SJSA1 (cell line): Measurements from ENCODE around the gene NDUFB8. TPM values are rescaled to one million over a fixed set of nuclear protein-coding genes. Genes with fewer than 3 reads are reported as not detected.
A peak's percentile ranks its signal among the peaks of the same experiment; 100 is the strongest.

Source experiments
- DNase-seq, 2 experiments: peaks; one replicate each; pipeline ENCODE4 v3.0.0-alpha.2; 2015 to 2020; ENCODE audit warnings: low spot score in 2 of 2, low read depth in 1 of 2
- H3K27ac ChIP-seq: fragments of 250-450 bp; sonication (Bioruptor Pico); 2 replicates; pipeline ENCODE4 v1.5.1; 2020; ENCODE audit warnings: mild to moderate bottlenecking, moderate library complexity
- H3K27me3 ChIP-seq: fragments of 250-450 bp; sonication (Bioruptor Pico); replicated peaks from 2 replicates; pipeline ENCODE4 v1.5.1; 2020; ENCODE audit warnings: mild to moderate bottlenecking, moderate library complexity
- H3K36me3 ChIP-seq: fragments of 250-450 bp; sonication (Bioruptor Pico); 2 replicates; pipeline ENCODE4 v1.5.1; 2020; ENCODE audit warnings: mild to moderate bottlenecking
- H3K4me1 ChIP-seq: fragments of 250-450 bp; sonication (Bioruptor Pico); replicated peaks from 2 replicates; pipeline ENCODE4 v1.6.1; 2021; ENCODE audit warnings: mild to moderate bottlenecking
- H3K4me3 ChIP-seq: fragments of 250-450 bp; sonication (Bioruptor Pico); 2 replicates; pipeline ENCODE4 v1.5.1; 2020; ENCODE audit warnings: mild to moderate bottlenecking
- H3K9me3 ChIP-seq: fragments of 250-450 bp; sonication (Bioruptor Pico); replicated peaks from 2 replicates; pipeline ENCODE4 v1.5.1; 2020; ENCODE audit warnings: mild to moderate bottlenecking
- total RNA-seq: library from RNA; depleted of rRNA; stranded (reverse); fragments of >200 nt; shearing (Covaris generic); gene quantifications from 2 replicates; pipeline ENCODE4 v1.2.3, GENCODE V29; 2014

The NDUFB8 gene
- total RNA-seq, 1 experiment from 2014 or later: 195 TPM

DNA sequence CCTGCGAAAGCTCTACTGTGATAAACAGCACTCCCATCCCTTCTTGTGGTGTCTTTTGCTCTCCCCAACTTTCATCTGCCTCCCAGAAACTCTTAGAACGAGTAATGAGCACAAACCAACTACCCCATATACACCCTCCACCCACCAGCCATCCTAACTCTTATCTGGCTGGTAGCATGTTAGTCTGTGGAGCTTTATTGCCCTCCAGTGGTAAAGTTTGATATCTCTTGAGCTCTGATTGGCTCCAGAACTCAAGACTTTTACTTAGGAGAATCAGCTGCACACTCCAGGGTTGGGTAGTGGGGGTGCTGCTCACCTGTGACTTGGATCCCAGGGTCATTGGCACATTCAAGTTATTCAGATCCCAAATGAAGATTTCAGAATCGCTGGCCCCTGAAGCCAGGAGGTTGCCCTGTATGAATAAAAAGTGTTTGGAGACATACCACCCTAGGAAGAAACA, 20.9 kb downstream of the NDUFB8 start:
- Histone ChIP-seq H3K4me3 (no peak overlapping the region), H3K9me3 (no peaks in the 10 kb centered on the region), H3K27me3 (no peaks in the 10 kb centered on the region), H3K4me1 (peaks cover 31% of the 10 kb centered on the region), H3K36me3 (peaks cover 20% of the 10 kb centered on the region), H3K27ac (no peak overlapping the region)
- DNase-seq: peak in 1 of 2 experiments; percentile 45

DNA sequence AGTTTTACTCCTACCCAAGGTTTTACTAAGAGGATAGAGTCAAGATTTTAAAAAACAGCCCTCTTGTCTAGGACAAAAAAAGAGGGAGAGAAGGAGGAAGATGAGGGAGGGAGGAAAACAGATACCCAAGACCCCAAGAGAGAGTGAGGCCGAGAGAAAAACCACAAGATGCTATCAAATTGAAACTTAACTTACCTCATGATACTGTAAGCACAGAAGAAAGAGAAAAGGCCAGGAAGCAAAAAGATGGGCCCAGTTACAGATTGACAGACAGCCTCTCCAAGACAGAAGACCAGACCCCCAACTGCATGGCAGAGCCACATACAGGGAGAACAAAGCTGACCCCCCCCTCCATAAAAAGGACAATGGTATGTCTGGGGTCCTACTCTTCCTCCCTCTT, 21.4 kb downstream of the NDUFB8 start:
- Histone ChIP-seq H3K4me3 (no peak overlapping the region), H3K27me3 (no peaks in the 10 kb centered on the region), H3K4me1 (peaks cover 36% of the 10 kb centered on the region), H3K9me3 (no peaks in the 10 kb centered on the region), H3K36me3 (peaks cover 20% of the 10 kb centered on the region), H3K27ac (no peak overlapping the region)
- DNase-seq: peak in 1 of 2 experiments; percentile 13

DNA sequence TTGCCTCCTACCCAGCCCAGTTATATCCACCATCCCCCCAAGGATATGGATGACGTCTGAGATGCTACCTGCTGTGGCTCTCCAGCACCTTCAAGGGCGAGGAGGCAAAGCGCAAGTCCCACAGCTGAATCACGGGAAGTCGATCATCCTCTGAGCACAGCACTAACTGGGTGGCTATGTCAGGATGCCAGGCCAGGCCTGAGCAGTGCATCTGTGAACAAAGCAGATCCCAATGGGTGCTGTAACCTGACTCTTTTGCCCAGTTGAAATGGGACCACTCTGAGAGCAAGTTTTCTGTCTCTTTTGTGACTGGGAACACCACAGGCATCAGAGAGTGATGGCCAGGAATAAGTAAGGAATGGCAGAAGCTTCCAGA, 22.3 kb downstream of the NDUFB8 start:
- no peaks in the 10 kb centered on the region for H3K9me3 ChIP-seq
- peaks cover 44% of the 10 kb centered on the region for H3K4me1 ChIP-seq
- H3K36me3 ChIP-seq: peaks cover 20% of the 10 kb centered on the region
- no peak overlapping the region for H3K27ac ChIP-seq
- no peak overlapping the region for H3K4me3 ChIP-seq
- no peak for DNase-seq
- H3K27me3 ChIP-seq: no peaks in the 10 kb centered on the region

DNA sequence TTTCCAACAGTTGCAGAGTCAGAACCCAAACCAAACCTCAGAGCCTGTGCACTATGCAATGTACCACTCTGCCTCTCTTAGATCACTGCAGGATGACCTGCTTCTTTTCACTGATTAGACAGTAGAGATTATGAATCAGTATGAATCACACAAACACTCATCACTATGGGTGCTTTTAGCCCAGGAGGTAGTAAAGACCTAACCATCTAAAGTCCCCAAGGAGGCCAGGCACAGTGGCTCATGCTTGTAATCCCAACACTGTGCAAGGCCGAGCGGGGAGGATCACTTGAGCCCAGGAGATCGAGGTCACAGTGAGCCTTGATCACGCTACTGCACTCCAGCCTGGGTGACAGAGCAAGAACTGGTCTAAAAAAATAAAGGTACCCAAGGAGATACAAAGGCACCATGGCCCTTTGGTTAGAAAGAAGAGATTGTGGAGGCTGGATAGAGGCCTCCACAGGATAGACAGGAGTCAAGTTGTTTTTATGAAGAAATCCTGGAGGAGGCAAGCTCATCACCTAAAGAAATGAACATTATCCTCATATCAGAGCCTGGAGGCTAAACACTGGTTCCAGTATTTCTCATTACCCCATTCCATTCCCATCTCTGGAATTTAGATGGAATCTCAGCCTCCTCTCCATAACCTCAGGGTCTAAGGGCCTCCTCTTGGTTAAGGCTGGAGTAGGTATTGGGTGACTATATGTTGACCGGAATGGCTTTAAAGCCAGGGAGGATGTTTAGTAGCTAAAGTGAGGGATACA, 22.9 kb downstream of the NDUFB8 start:
- Histone ChIP-seq H3K36me3 (peaks cover 21% of the 10 kb centered on the region), H3K27me3 (no peaks in the 10 kb centered on the region), H3K4me1 (peaks cover 44% of the 10 kb centered on the region), H3K27ac (0 out of 2 replicates have a peak overlapping the region, but pooled peaks have one; percentile 2), H3K9me3 (no peaks in the 10 kb centered on the region), H3K4me3 (no peak overlapping the region)
- DNase-seq: peak in 1 of 2 experiments; percentile 37

DNA sequence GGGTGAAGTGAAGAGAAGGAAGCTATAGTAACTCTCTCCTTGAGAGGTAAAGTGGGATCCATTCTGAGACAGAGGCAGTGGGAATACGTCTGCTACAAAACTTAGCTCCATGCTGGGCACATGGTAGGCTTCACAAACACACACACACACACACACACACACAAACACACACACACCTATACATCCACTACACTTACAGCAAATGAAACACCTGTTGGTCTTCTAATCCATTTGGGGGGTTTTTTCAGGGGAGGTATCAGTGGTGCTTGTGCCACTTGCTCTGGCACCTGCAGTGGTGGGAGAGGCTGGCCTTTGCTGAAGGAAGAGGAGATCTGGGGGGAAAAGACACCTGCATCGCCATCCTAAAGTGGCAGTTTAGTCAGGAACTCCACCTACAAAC, 24.5 kb downstream of the NDUFB8 start:
- Histone ChIP-seq H3K36me3 (peaks cover 26% of the 10 kb centered on the region), H3K4me1 (peaks cover 44% of the 10 kb centered on the region), H3K27me3 (no peaks in the 10 kb centered on the region), H3K4me3 (no peak overlapping the region), H3K9me3 (no peaks in the 10 kb centered on the region), H3K27ac (no peak overlapping the region; the same call in 1 of the 2 replicates)
- no peak for DNase-seq

DNA sequence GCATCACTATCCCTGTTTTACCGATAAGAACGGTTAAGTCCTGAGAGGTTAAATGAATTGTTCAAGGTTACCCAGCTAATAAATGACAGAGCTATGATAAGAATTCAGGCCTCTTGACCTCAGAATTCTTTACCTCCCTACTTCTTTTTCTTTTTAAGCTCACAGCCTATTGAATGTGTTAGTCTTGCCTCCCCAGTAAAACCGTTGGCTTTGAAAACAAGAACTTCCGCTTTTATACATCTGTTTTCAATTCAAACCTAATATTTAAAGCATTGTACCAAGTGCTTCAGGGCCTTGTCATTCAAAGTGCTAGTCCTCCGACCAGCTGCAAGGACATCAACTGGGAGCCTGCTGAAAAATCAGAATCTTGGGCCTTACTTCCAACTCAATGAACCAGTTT, 25.6 kb downstream of the NDUFB8 start:
- Histone ChIP-seq H3K9me3 (no peaks in the 10 kb centered on the region), H3K4me3 (no peak overlapping the region), H3K4me1 (peaks cover 43% of the 10 kb centered on the region), H3K36me3 (peaks cover 26% of the 10 kb centered on the region), H3K27me3 (no peaks in the 10 kb centered on the region), H3K27ac (peak overlapping the region; percentile 60)
- peak in 1 of 2 experiments; percentile 80 for DNase-seq

DNA sequence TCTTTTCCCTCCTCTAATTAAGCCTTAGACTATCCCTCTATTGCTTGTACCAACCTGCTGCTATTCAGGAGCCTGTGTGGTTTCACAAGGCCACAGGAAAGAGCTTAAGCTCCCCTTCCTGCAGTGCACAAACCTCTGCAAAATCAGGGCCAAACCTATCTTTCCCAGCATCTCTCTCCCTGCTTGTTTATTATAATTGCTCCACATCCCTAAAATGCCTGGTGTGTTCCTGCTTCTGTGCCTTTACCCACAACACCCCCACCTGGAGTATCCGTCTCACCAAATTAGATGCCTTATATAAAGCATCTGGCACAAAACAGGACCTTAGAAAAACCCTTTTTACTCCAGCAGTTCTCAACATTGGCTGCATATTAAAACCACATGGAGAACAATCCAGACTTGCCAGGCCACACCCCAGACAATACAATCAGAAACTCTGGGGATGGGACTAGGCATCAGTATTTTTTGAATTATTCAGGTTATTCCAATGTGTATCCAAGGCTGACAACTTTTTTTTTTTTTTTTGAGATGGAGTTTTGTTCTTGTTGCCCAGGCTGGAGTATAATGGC, 26.7 kb downstream of the NDUFB8 start:
- Histone ChIP-seq H3K27ac (peak overlapping the region; percentile 60), H3K4me3 (no peak overlapping the region), H3K4me1 (peaks cover 39% of the 10 kb centered on the region), H3K27me3 (no peaks in the 10 kb centered on the region), H3K36me3 (peaks cover 25% of the 10 kb centered on the region), H3K9me3 (no peaks in the 10 kb centered on the region)
- no peak for DNase-seq

DNA sequence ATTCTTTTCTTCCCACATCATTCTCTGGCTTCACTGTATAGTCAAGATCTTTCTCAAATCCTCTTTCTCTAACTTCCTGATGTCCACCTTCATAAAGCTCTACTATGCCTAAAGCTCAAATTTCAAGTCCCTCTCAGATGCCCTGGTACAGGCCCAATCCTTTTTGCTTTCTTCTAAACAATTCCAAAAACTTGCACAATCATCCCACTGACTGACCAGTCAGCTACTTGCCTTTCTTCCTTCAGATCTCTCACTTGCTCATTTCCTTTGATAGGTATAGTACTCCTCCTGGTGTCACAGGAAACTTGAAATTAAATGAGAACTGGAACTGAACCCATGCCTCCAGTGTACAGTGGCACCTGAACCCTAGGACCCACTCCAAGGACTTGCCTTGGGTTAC, 28.2 kb downstream of the NDUFB8 start:
- no peak overlapping the region for H3K4me3 ChIP-seq
- DNase-seq: no peak
- peaks cover 31% of the 10 kb centered on the region for H3K4me1 ChIP-seq
- H3K27ac ChIP-seq: no peak overlapping the region
- no peaks in the 10 kb centered on the region for H3K9me3 ChIP-seq
- no peaks in the 10 kb centered on the region for H3K27me3 ChIP-seq
- H3K36me3 ChIP-seq: peaks cover 14% of the 10 kb centered on the region

DNA sequence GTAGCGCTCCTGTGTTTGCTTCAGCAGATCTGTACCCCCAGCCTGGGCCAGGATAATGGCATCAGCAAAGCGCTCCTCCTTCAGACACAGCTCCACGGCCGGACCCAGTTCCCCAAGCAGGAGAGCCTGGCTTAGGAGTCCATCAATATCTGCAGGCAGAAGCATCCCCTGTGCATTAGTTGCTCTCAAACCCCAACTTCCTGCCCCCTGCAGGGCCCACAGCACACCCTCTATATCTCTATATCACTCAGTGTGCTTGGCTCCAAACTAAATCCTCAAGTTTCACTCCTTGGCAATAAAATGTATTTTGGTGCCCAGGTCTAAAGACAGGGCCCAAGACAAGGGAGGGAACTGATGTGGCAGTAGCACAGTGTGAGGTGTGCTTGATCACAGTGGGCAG, 31.6 kb downstream of the NDUFB8 start:
- Histone ChIP-seq H3K27me3 (no peaks in the 10 kb centered on the region), H3K36me3 (peaks cover 19% of the 10 kb centered on the region), H3K4me1 (peaks cover 6% of the 10 kb centered on the region), H3K27ac (no peak overlapping the region), H3K4me3 (no peak overlapping the region), H3K9me3 (no peaks in the 10 kb centered on the region)
- no peak for DNase-seq

DNA sequence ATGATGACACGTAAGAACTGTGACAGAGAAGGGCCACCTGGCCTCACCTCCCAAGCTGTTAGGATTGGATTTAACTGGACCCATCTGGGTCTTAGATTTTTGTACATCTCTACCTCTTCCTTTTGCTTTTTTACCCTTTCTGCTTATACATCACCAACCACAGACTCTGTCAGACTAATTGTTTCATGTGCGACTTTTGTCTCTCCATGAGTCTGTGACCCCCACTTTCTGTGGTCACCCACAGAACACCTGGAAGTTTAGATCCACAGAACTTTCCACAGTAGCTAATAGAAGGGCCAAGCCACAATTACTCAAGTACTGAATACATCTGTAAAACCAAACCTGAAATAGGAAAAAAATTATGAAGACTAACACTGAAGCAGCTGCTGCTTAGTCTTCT, 33.1 kb downstream of the NDUFB8 start:
- H3K27ac ChIP-seq: no peak overlapping the region
- no peaks in the 10 kb centered on the region for H3K27me3 ChIP-seq
- H3K36me3 ChIP-seq: peaks cover 18% of the 10 kb centered on the region
- H3K9me3 ChIP-seq: no peaks in the 10 kb centered on the region
- no peak for DNase-seq
- H3K4me1 ChIP-seq: no peaks in the 10 kb centered on the region
- H3K4me3 ChIP-seq: no peak overlapping the region

DNA sequence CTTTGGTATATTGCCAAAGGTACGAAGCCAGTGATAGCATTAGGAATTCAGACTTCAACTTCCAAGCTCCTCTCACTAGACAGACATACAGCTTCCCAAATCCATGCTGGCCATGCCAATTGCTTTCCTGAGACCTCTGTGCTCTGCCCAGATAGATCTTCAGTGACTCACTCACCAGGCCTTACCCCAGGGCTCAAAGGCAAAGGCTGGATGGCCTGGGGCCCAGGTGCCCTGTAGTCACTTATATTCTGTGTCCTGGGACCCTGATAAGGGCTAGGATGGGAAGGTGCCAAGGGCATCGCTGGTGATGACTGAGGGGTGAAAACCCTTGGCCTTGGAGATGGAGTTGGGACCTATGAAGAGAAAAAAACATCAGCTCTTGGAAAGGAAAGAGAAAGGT, 39.1 kb downstream of the NDUFB8 start:
- peaks cover 26% of the 10 kb centered on the region for H3K36me3 ChIP-seq
- no peaks in the 10 kb centered on the region for H3K9me3 ChIP-seq
- no peak overlapping the region for H3K4me3 ChIP-seq
- no peaks in the 10 kb centered on the region for H3K4me1 ChIP-seq
- no peak overlapping the region for H3K27ac ChIP-seq
- H3K27me3 ChIP-seq: no peaks in the 10 kb centered on the region
- DNase-seq: no peak

DNA sequence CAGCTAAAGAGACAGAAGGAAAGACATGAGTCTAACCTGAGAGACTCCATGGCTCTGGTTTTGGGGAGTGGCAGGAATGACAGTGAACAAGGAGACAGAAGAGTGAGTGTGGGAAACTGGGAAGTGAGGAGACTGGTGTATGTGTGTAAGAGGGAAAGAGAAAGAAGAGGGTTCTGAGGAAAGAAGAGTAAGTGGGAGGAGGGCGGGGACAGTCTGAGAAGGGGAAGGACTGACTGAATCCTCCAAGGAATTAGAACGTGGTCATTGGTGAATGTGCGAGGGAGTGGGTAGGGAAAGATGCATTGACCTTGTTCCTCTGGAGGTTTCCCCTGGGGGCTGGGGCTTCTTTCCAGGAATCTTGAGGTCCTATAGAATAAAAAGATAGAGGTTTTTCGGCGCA, 40.3 kb downstream of the NDUFB8 start:
- Histone ChIP-seq H3K4me1 (no peaks in the 10 kb centered on the region), H3K36me3 (peaks cover 26% of the 10 kb centered on the region), H3K9me3 (no peaks in the 10 kb centered on the region), H3K4me3 (no peak overlapping the region), H3K27me3 (no peaks in the 10 kb centered on the region), H3K27ac (no peak overlapping the region)
- no peak for DNase-seq

DNA sequence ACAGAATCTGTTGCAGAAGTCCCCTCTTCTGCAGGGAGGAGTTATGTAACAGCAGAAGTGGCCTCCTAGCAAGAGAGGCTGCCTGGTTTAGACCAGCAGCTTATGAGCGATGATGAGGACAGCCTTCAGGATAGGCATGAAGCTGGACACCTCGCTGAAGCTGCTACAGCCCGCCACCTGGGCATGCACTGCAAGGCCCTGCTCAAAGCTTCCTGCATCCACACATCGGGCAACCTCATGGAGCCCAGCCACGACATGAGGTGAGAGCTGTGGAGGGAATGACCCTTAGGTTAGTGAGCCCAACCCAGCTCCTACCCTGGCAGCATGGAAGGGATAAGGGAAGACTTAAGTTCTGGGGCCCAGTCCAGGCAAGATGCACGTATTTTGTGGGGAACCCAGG, 42.1 kb downstream of the NDUFB8 start:
- H3K36me3 ChIP-seq: peaks cover 21% of the 10 kb centered on the region
- no peaks in the 10 kb centered on the region for H3K9me3 ChIP-seq
- DNase-seq: no peak
- H3K27ac ChIP-seq: no peak overlapping the region
- peaks cover 13% of the 10 kb centered on the region for H3K27me3 ChIP-seq
- H3K4me3 ChIP-seq: no peak overlapping the region
- peaks cover 4% of the 10 kb centered on the region for H3K4me1 ChIP-seq

DNA sequence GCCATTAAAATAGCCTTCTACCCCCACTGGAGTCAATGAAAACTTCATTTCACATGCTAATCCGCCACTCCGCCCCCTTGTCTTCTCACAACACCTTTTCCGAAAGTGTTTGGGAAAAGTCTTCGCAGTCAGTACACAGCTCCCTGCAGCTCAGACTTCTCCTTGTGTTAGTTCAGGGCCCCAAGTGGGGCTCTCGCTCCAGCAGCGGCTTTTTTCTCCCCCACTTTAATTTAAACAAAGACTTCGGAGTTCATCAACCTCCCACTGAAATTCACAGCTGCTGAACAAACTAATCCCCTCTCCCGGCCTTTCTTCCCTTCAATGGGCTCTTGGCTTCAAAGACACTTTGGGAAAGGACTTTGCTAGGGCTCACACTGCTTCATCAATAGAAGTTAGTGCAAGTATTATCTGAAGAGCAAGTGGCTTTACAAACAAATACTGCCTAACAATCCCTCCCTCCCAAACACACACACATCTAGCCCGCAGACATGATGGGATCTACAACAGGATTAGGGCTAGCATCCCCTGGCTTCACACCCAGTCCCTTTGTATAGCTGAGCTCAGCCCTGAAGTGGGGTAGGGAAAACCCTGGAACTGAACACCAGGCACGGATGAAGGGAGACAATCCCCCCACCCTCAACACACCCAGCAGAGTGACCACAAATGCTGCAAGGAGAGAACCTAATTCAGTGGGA, 43.7 kb downstream of the NDUFB8 start:
- H3K27ac ChIP-seq: no peak overlapping the region
- H3K36me3 ChIP-seq: peaks cover 18% of the 10 kb centered on the region
- DNase-seq: no peak

More for the DNA sequence above, 43.7 kb downstream of the NDUFB8 start:
- Histone ChIP-seq H3K27me3 (peaks cover 24% of the 10 kb centered on the region), H3K9me3 (no peaks in the 10 kb centered on the region), H3K4me1 (peaks cover 14% of the 10 kb centered on the region), H3K4me3 (no peak overlapping the region)
